ENCODE data around the gene FBXO40.
"Not testable (repeated sequence)": the region's sequence is repeated elsewhere in the genome, so short reads cannot be mapped to it uniquely, and the experiment has no call there.

FBXO40 gene

DNA sequence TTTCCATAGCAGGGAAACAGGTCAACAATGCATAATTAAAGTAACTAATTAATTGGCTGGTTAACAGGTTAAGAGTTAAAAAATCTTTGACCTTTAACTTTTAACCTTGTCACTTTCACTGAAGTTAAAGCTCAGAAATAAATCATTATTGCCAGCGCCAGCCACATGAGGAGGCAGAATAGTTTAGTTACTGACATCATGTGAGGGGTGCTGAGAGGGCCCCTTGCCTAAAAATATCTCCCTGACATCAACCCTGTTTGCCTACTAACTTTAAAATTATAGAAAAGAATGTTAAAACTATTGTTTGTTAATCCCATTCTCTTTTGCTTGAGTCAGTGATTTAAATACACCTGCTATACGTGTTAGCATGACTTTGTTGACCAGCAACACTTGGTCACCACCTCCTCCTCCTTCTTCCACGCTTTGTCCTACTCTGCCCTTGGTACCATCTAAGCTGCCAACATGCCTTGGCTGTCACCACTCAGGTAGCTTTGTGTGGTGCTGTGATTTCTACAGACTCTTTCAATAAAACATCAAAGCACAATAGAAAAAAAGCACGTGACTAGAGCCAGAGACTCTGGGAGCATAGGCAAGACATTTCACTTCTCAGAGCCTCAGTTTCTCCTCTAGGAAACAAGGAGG is 2.7 kb downstream of the FBXO40 start:
- H3K27ac ChIP-seq, result no peak overlapping the region
- no peak for TF ChIP-seq ZFX (IDR thresholded peaks at IDR 0.05; ENCODE audit: borderline replicate concordance)
- TF ChIP-seq, protein P1, sequence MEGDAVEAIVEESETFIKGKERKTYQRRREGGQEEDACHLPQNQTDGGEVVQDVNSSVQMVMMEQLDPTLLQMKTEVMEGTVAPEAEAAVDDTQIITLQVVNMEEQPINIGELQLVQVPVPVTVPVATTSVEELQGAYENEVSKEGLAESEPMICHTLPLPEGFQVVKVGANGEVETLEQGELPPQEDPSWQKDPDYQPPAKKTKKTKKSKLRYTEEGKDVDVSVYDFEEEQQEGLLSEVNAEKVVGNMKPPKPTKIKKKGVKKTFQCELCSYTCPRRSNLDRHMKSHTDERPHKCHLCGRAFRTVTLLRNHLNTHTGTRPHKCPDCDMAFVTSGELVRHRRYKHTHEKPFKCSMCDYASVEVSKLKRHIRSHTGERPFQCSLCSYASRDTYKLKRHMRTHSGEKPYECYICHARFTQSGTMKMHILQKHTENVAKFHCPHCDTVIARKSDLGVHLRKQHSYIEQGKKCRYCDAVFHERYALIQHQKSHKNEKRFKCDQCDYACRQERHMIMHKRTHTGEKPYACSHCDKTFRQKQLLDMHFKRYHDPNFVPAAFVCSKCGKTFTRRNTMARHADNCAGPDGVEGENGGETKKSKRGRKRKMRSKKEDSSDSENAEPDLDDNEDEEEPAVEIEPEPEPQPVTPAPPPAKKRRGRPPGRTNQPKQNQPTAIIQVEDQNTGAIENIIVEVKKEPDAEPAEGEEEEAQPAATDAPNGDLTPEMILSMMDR (IDR thresholded peaks at IDR 0.05), result no peak

DNA sequence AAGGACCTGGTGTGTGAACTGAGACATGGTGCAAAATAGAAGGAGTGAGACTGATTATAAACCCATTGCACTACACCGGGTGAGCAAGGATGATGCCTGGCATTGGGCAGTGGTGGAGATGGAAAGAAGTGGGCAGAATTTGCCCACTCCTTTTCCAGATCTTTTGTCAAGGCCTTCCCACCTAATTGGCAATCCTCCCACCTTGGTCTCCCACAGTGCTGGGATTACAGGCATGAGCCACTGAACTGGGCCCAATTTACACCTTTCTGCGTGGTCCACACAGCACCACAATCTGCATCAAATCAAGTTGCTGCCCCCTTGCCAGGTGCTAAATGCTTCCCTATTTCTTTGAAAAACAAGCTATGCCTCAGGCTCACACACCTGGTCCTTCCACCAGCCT is 5.4 kb downstream of the FBXO40 start:
- TF ChIP-seq, protein P1 (IDR thresholded peaks at IDR 0.05), result no peak
- TF ChIP-seq ZFX (IDR thresholded peaks at IDR 0.05; ENCODE audit: borderline replicate concordance), result no peak
- no peak overlapping the region for H3K27ac ChIP-seq

DNA sequence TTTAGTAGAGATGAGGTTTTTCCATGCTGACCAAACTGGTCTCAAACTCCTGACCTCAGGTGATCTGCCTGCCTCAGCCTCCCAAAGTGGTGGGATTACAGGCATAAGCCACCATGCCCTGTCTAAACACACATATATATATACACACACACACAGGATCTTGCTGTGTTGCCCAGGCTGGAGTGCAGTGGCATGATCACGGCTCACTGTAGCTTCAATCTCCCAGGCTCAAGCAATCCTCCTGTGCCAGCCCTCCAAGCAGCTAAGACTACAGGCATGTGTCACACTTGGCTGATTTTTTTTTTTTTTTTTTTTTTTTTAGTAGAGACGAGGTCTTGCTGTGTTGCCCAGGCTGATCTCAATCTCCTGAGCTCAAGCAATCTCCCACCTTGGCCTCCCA is 6.7 kb downstream of the FBXO40 start:
- not testable (repeated sequence) for H3K27ac ChIP-seq

DNA sequence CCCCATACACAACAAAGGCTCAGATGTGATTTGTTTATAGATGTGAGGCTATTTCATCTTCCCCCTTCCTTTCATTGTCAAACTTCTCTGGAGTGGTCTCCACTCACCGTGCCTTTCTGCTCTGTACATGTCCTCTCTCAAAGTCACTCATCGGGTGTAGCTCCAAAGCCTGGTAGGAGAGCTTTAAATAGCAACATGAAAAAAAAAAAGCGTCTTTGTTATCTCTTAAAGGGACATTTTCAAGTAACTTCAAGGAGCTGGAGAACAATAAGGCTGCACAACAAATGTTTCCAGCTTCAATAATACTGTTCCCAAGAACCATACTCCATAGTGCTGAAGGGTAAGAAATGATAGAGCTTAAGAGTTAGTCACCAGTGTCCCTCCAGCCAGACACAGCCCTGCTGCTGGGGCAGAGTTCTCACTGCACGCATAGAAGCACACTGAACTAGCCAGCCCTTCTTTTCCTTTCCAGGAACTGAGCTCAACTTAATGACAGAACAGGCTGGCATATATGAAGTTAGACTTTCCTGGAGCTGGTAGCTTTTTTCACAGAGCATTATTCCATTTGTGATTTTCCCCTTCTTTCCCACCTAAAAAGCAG is 8.1 kb downstream of the FBXO40 start:
- H3K27ac ChIP-seq, result no peak overlapping the region
- no peak for TF ChIP-seq ZFX (IDR thresholded peaks at IDR 0.05; ENCODE audit: borderline replicate concordance)
- TF ChIP-seq, protein P1 (IDR thresholded peaks at IDR 0.05), result no peak

DNA sequence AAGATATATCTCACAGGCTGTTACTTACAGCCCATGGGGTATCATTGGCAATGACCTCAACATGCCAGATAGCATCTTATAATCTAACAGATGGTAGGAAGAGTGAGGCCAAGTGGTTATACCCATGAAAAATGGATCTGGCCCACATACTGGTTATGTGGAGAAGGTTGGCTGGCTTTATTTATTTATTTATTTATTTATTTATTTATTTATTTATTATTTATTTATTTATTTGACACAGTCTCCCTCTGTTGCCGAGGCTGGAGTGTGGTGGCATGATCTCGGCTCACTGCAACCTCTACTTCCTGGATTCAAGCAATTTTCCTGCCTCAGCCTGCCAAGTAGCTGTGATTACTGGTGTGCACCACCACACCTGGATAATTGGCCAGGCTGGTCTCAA is 11.6 kb downstream of the FBXO40 start:
- TF ChIP-seq ZFX (IDR thresholded peaks at IDR 0.05; ENCODE audit: borderline replicate concordance), result no peak
- TF ChIP-seq, protein P1 (IDR thresholded peaks at IDR 0.05), result no peak
- H3K27ac ChIP-seq, result no peak overlapping the region

DNA sequence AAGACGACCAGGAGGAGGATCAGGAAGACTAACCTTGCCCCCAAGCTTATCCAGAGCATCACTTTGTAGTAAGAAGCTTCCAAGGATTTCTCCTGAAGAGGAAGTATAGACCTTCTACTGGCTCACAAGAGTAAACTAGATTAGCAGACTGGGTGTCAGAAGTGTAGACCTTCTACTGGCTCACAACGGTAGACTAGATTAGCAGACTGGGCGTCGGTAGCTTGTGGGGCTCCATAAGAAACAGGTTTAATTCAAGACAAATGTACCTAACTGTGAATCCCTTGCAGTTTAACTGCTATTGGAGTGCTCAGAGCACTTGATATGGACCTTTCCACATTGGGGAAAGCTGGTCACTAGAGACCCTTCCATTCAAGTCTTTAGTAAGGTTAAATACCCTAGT is 12.9 kb downstream of the FBXO40 start:
- no peak overlapping the region for H3K27ac ChIP-seq
- TF ChIP-seq, protein P1 (IDR thresholded peaks at IDR 0.05), result no peak
- TF ChIP-seq ZFX (IDR thresholded peaks at IDR 0.05; ENCODE audit: borderline replicate concordance), result no peak

DNA sequence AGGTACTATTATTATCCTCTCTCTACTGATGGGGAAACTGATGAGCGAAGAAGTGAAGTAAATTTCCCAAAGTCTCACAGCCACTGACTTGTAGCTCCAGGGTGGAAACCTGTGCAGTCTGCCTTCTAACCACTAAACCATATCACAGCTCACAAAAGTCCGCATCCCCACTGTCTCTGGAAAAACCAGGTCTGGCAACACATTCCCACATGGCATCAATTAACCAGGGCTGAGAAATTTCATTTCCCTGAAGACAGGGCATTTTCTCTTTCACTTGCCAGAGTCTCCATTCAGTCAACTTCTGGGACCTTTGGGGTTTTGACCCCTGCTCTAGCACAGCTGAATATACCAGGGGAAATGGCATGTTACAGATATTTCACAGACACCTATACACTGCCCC is 26.5 kb downstream of the FBXO40 start:
- TF ChIP-seq, protein P1 (IDR thresholded peaks at IDR 0.05), result no peak
- TF ChIP-seq ZFX (IDR thresholded peaks at IDR 0.05; ENCODE audit: borderline replicate concordance), result no peak
- no peak overlapping the region for H3K27ac ChIP-seq

DNA sequence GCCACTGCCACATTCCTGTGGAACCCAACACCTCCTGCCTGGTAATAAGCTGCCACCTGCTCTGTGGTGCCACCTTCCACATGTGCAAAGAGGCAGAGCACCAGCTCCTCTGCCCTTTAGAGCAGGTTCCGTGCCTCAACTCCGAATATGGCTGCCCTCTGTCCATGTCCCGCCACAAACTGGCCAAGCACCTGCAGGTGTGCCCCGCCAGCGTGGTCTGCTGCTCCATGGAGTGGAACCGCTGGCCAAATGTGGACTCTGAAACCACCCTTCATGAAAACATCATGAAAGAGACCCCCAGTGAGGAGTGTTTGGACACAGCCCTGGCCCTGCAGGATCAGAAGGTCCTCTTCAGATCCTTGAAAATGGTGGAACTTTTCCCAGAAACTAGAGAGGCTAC is 28.3 kb downstream of the FBXO40 start:
- TF ChIP-seq ZFX (IDR thresholded peaks at IDR 0.05; ENCODE audit: borderline replicate concordance), result no peak
- TF ChIP-seq, protein P1 (IDR thresholded peaks at IDR 0.05), result no peak
- H3K27ac ChIP-seq, result no peak overlapping the region

Measured in 22Rv1 (cell line).